AG10803 (cell line): ENCODE results near the gene ACAT2.
"Not testable (repeated sequence)": the region's sequence is repeated elsewhere in the genome, so short reads cannot be mapped to it uniquely, and the experiment has no call there.

Experiments
- DNase-seq: peaks from one replicate; pipeline ENCODE4 v3.0.0; 2010; ENCODE audit warnings: low read depth
- H3K4me3 ChIP-seq: 2 replicates; pipeline ENCODE4 v1.5.1; 2011; ENCODE audit warnings: mild to moderate bottlenecking, low read length, control low read depth
- CTCF ChIP-seq: conservative IDR thresholded peaks from 2 replicates; pipeline ENCODE4 v1.5.1; 2011; ENCODE audit warnings: mild to moderate bottlenecking, low read length, control low read depth, inconsistent platforms

Gene ACAT2

GRCh38 chr6:159726255-159726917, 35.5 kb upstream of the ACAT2 start:
- TF ChIP-seq CTCF = no peak
- no peak for DNase-seq
- H3K4me3 ChIP-seq = peak overlapping the region; percentile 82

GRCh38 chr6:159726918-159727716, 34.7 kb upstream of the ACAT2 start, which contains the start of gene WTAP:
Gene WTAP (plus strand): TSS chr6:159727506. CDS start chr6:159736266, 8,760 bp downstream.
- peak within 1 kb of the TSS; percentile 82 for H3K4me3 ChIP-seq
- TF ChIP-seq CTCF = no peak
- peak; percentile 94 for DNase-seq

GRCh38 chr6:159727717-159728445, 34.0 kb upstream of the ACAT2 start:
- DNase-seq = no peak
- no peak for TF ChIP-seq CTCF
- H3K4me3 ChIP-seq = peak overlapping the region; percentile 71

- TF ChIP-seq CTCF = no peak
- DNase-seq = no peak
- peak overlapping the region; percentile 71 for H3K4me3 ChIP-seq
These were observed 33.3 kb upstream of the ACAT2 start for GRCh38 chr6:159728531-159728964.

- peak; percentile 12 for DNase-seq
- no peak for TF ChIP-seq CTCF
- H3K4me3 ChIP-seq = peak overlapping the region; percentile 71
These were observed 32.1 kb upstream of the ACAT2 start for GRCh38 chr6:159729598-159730331.

- no peak for TF ChIP-seq CTCF
- no peak for DNase-seq
- no peak overlapping the region for H3K4me3 ChIP-seq
These were observed 31.5 kb upstream of the ACAT2 start for GRCh38 chr6:159730332-159730676.

GRCh38 chr6:159732550-159732949, 29.3 kb upstream of the ACAT2 start:
- H3K4me3 ChIP-seq, DNase-seq: not testable (repeated sequence)

- not testable (repeated sequence) for DNase-seq, H3K4me3 ChIP-seq
These were observed 28.4 kb upstream of the ACAT2 start for GRCh38 chr6:159733395-159733794.
